Measurements from ENCODE around the gene HECW1.

HECW1 gene

DNA sequence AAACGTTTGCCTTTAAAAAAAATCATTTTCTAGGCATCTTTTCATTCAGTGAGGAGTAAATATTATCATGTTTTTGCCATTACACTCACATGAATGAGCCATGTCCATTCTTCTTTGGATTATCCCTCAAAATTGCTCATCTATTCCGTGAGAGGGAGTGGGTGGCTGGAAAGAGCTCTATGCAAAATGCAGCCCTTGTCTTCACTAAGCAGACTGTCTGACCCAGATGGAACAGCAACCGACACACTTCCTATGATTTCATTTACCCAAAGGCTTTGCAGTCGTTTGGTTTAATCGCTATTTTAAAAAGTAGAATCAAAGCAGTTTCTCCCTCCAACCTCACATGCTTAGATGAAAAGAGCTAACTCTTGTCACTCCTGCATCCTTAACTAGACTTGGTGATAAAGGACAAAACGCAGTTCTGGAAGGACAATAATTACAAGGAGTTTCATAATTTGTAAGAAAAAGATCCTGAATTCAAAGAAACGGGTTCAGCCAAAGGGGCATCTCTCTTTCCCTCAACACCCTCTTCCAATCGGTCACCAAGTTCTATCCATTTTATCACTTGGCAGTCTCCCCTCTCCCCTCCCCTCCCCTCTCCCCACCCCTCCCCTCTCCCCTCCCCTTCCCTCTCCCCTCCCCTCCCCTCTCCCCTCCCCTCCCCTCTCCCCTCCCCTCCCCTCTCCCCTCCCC is 272.3 kb downstream of the HECW1 start:
- no peak for DNase-seq (ENCODE audit: low read depth, low spot score)
- TF ChIP-seq FOXP2 (optimal IDR thresholded peaks at IDR 0.05; ENCODE audit: control extremely low read depth, extremely low read length, insufficient read depth) (no peak), POLR2AphosphoS5 (IDR thresholded peaks at IDR 0.05; ENCODE audit: borderline replicate concordance, low read depth, low read length) (no peak), EZH2 (IDR thresholded peaks at IDR 0.05) (no peak)

DNA sequence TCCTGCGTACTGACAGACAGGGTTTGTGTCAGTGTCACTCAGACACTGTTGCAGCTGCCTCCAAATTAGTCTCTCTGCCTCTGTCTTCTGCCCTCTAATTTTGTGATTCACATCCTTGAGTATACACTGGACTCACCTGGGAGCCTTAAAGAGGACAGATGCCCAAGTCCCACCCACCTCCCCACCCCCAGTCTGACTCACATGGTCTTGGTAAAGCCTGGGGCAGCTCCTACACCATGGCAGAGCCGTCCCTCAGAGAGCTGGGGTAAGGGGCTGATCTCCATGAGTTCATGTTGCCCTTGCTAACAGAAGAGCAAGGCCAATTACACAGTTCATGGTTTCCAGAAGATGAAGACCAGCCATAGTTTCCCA is 272.8 kb downstream of the HECW1 start:
- no peak overlapping the region for H3K27ac ChIP-seq
- TF ChIP-seq EZH2 (IDR thresholded peaks at IDR 0.05) (no peak), FOXP2 (optimal IDR thresholded peaks at IDR 0.05; ENCODE audit: control extremely low read depth, extremely low read length, insufficient read depth) (no peak), POLR2AphosphoS5 (IDR thresholded peaks at IDR 0.05; ENCODE audit: borderline replicate concordance, low read depth, low read length) (no peak)
- H3K9me3 ChIP-seq (ENCODE audit: low read depth, low read length): no peaks in the 10 kb centered on the region
- no peak overlapping the region for H3K9ac ChIP-seq (ENCODE audit: insufficient read length)
- no peak for DNase-seq (ENCODE audit: low read depth, low spot score)
- H3K4me3 ChIP-seq: no peak overlapping the region
- no peaks in the 10 kb centered on the region for H3K36me3 ChIP-seq (ENCODE audit: insufficient read depth, low read length)

More for the DNA sequence above, 272.3 kb downstream of the HECW1 start:
- Histone ChIP-seq H3K36me3 (ENCODE audit: insufficient read depth, low read length) (no peaks in the 10 kb centered on the region), H3K9me3 (ENCODE audit: low read depth, low read length) (no peaks in the 10 kb centered on the region), H3K4me3 (no peak overlapping the region), H3K9ac (ENCODE audit: insufficient read length) (no peak overlapping the region), H3K27ac (no peak overlapping the region)

DNA sequence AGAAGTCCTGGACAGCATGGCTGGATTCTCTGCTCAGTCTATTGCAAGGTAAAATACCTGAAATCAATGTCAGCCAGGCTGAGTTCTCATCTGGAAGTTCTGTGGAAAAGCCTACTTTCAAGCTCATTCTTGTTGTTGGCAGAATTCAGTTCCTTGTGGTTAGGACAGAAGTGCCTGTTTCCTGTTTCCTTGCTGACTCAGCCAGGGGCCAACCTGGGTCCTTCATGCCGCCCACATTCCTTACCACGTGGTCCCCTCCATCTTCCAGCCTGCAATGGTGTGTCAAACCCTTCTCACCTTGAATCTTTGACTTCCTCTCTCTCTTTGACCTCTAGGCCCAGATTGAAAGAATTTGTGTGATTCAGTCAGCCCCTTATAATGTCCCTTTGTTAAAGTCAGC is 273.4 kb downstream of the HECW1 start:
- H3K36me3 ChIP-seq (ENCODE audit: insufficient read depth, low read length): no peaks in the 10 kb centered on the region
- H3K9me3 ChIP-seq (ENCODE audit: low read depth, low read length): no peaks in the 10 kb centered on the region
- no peak overlapping the region for H3K27ac ChIP-seq
- no peak for DNase-seq (ENCODE audit: low read depth, low spot score)
- H3K9ac ChIP-seq (ENCODE audit: insufficient read length): no peak overlapping the region
- no peak overlapping the region for H3K4me3 ChIP-seq
- no peak for TF ChIP-seq FOXP2 (optimal IDR thresholded peaks at IDR 0.05; ENCODE audit: control extremely low read depth, extremely low read length, insufficient read depth)
- no peak for TF ChIP-seq POLR2AphosphoS5 (IDR thresholded peaks at IDR 0.05; ENCODE audit: borderline replicate concordance, low read depth, low read length)
- no peak for TF ChIP-seq EZH2 (IDR thresholded peaks at IDR 0.05)

DNA sequence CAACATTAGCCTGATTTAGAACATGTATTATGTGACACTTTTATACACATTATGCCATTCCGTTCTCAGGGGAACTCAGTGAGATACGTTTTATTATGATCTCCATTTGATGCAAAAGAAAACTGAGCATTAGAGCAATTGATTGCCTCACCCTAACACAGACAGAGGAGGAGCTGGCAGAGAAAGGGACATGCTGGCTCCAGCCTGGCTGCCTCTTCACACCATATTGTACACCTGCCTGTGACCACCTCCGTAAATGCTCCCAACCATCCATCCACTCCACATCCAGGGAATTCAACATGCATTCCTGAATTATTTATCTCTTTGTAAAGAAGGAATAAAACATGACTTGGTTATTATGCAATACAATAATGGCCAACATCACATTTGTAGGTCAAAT is 275.5 kb downstream of the HECW1 start:
- H3K4me3 ChIP-seq: no peak overlapping the region
- H3K9ac ChIP-seq (ENCODE audit: insufficient read length): no peak overlapping the region
- no peaks in the 10 kb centered on the region for H3K36me3 ChIP-seq (ENCODE audit: insufficient read depth, low read length)
- DNase-seq (ENCODE audit: low read depth, low spot score): no peak
- no peaks in the 10 kb centered on the region for H3K9me3 ChIP-seq (ENCODE audit: low read depth, low read length)
- H3K27ac ChIP-seq: no peak overlapping the region
- TF ChIP-seq FOXP2 (optimal IDR thresholded peaks at IDR 0.05; ENCODE audit: control extremely low read depth, extremely low read length, insufficient read depth): no peak
- no peak for TF ChIP-seq EZH2 (IDR thresholded peaks at IDR 0.05)
- TF ChIP-seq POLR2AphosphoS5 (IDR thresholded peaks at IDR 0.05; ENCODE audit: borderline replicate concordance, low read depth, low read length): no peak

DNA sequence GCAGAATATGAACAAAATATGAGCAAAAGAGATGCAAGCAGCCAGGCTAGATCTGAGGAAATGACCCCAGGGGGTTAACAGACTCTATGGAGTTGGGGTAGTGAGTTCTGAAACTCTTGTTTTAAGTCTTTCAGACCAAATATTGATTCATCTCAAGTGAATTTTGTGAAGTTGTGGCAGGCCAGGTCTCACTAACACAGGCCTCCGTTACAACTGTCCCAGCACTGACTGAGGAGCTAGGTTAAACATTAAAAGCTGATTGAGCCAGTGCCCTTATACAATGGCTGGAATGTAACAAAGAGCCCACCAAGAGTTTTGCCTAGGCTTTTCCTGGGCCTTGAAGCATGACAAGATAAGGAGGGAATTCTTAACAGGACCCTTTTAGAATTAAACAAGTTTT is 278.1 kb downstream of the HECW1 start:
- TF ChIP-seq FOXP2 (optimal IDR thresholded peaks at IDR 0.05; ENCODE audit: control extremely low read depth, extremely low read length, insufficient read depth) (no peak), POLR2AphosphoS5 (IDR thresholded peaks at IDR 0.05; ENCODE audit: borderline replicate concordance, low read depth, low read length) (no peak), EZH2 (IDR thresholded peaks at IDR 0.05) (no peak)

DNA sequence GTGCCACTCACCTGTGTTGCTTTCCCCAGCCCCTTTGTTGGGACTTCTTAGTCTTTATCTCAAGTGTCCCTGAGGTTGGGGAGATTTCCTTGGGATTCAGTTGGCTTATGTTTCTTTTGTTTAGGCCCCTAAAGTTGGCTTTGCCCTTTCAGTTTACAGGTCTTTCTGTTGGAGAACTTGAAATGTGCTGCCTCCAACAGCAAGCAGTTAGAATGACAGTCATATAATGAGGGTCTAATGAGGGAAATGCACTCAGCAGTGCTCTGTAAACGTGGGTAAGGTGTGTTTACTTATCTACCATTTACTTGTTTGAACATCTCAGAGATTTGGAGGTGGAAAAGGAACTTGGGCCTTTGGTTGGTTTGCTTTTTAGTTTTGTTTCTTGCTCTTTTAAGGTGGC is 279.1 kb downstream of the HECW1 start:
- Histone ChIP-seq H3K9ac (ENCODE audit: insufficient read length) (no peak overlapping the region), H3K27ac (no peak overlapping the region), H3K4me3 (no peak overlapping the region), H3K36me3 (ENCODE audit: insufficient read depth, low read length) (no peaks in the 10 kb centered on the region), H3K9me3 (ENCODE audit: low read depth, low read length) (no peaks in the 10 kb centered on the region)
- no peak for DNase-seq (ENCODE audit: low read depth, low spot score)
- TF ChIP-seq EZH2 (IDR thresholded peaks at IDR 0.05) (no peak), FOXP2 (optimal IDR thresholded peaks at IDR 0.05; ENCODE audit: control extremely low read depth, extremely low read length, insufficient read depth) (no peak), POLR2AphosphoS5 (IDR thresholded peaks at IDR 0.05; ENCODE audit: borderline replicate concordance, low read depth, low read length) (no peak)

More for the DNA sequence above, 278.1 kb downstream of the HECW1 start:
- no peak overlapping the region for H3K9ac ChIP-seq (ENCODE audit: insufficient read length)
- H3K9me3 ChIP-seq (ENCODE audit: low read depth, low read length): no peaks in the 10 kb centered on the region
- H3K36me3 ChIP-seq (ENCODE audit: insufficient read depth, low read length): no peaks in the 10 kb centered on the region
- no peak overlapping the region for H3K27ac ChIP-seq
- no peak for DNase-seq (ENCODE audit: low read depth, low spot score)
- no peak overlapping the region for H3K4me3 ChIP-seq

DNA sequence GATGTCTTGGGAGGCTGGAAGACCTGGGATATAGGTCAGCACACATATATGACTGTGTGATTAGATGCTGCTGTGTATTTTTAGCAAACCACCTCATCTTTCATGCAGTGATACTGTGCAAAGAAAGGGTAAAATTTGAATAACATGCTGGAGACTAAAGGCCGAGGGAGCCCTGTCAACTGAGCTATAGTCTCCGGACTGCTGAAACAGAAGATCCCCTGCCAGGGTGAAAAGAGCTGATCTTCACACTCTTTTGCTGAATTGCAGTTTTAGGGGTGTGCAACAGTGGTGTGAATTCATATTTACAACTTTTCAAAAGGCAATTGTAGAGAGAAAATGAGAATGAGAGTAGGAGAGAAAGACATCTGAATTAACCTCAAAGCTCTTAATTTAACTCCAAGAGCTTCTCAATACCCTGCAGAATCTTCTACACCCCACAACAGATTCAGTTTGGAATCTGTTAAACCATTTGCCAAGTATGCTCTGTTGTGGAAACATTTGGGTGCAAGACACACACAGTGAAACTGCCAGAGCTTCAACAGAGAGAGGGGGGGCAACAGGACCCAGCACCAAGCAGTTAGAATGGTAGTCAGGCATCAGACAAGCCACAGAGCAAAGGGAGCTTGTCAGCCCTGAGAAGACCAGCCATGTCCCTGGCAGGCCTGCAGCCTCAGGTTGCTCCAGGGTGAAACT is 280.3 kb downstream of the HECW1 start:
- DNase-seq (ENCODE audit: low read depth, low spot score): no peak
- Histone ChIP-seq H3K27ac (no peak overlapping the region), H3K4me3 (no peak overlapping the region), H3K36me3 (ENCODE audit: insufficient read depth, low read length) (no peaks in the 10 kb centered on the region), H3K9ac (ENCODE audit: insufficient read length) (no peak overlapping the region), H3K9me3 (ENCODE audit: low read depth, low read length) (no peaks in the 10 kb centered on the region)
- TF ChIP-seq FOXP2 (optimal IDR thresholded peaks at IDR 0.05; ENCODE audit: control extremely low read depth, extremely low read length, insufficient read depth) (no peak), POLR2AphosphoS5 (IDR thresholded peaks at IDR 0.05; ENCODE audit: borderline replicate concordance, low read depth, low read length) (no peak), EZH2 (IDR thresholded peaks at IDR 0.05) (no peak)

DNA sequence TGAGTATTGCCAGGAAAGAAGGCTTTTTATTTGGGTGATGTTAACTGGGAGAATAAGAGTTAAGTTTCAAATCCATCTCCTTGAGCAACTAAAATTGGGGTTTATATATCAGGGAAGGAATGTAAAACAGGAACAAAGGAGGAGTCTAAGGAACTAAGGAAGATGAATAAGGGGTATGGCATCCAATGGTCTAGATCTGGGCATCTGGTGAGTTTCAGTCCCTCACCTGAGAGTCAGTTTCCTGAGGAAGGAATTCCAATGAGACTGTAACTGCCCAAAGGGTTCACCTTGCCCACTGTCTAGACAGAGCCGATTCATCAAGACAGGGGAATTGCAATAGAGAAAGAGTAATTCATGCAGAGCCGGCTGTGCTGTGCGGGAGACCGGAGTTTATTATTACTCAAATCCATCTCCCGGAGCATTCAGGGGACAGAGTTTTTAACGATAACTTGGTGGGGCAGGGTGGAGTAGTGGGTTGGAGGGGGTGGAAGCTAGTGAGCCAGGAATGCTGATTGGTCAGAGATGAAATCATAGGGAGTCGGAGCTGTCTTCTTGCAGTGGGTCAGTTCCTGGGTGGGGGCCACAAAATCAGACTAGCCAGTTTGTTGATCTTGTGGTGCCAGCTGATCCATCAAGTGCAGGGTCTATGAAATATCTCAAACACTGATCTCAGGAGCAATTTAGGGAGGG is 282.1 kb downstream of the HECW1 start:
- TF ChIP-seq EZH2 (IDR thresholded peaks at IDR 0.05): no peak
- no peak for TF ChIP-seq POLR2AphosphoS5 (IDR thresholded peaks at IDR 0.05; ENCODE audit: borderline replicate concordance, low read depth, low read length)
- TF ChIP-seq FOXP2 (optimal IDR thresholded peaks at IDR 0.05; ENCODE audit: control extremely low read depth, extremely low read length, insufficient read depth): no peak
- no peak for DNase-seq (ENCODE audit: low read depth, low spot score)
- no peak overlapping the region for H3K27ac ChIP-seq
- no peak overlapping the region for H3K9ac ChIP-seq (ENCODE audit: insufficient read length)
- H3K9me3 ChIP-seq (ENCODE audit: low read depth, low read length): no peaks in the 10 kb centered on the region
- H3K36me3 ChIP-seq (ENCODE audit: insufficient read depth, low read length): no peaks in the 10 kb centered on the region
- H3K4me3 ChIP-seq: no peak overlapping the region

Measured in SK-N-MC (cell line).